GM18517 (cell line): ENCODE results near the gene STMN1.
"Not testable (repeated sequence)": the region's sequence is repeated elsewhere in the genome, so short reads cannot be mapped to it uniquely, and the experiment has no call there.

ENCODE experiments used
- ATAC-seq: cut with Tn5 transposase; IDR thresholded peaks from one replicate; pipeline ENCODE4 v1.9.1; 2021; ENCODE audit warnings: mild to moderate bottlenecking, moderate library complexity; ENCODE audit not compliant: unreplicated experiment

The STMN1 gene

DNA sequence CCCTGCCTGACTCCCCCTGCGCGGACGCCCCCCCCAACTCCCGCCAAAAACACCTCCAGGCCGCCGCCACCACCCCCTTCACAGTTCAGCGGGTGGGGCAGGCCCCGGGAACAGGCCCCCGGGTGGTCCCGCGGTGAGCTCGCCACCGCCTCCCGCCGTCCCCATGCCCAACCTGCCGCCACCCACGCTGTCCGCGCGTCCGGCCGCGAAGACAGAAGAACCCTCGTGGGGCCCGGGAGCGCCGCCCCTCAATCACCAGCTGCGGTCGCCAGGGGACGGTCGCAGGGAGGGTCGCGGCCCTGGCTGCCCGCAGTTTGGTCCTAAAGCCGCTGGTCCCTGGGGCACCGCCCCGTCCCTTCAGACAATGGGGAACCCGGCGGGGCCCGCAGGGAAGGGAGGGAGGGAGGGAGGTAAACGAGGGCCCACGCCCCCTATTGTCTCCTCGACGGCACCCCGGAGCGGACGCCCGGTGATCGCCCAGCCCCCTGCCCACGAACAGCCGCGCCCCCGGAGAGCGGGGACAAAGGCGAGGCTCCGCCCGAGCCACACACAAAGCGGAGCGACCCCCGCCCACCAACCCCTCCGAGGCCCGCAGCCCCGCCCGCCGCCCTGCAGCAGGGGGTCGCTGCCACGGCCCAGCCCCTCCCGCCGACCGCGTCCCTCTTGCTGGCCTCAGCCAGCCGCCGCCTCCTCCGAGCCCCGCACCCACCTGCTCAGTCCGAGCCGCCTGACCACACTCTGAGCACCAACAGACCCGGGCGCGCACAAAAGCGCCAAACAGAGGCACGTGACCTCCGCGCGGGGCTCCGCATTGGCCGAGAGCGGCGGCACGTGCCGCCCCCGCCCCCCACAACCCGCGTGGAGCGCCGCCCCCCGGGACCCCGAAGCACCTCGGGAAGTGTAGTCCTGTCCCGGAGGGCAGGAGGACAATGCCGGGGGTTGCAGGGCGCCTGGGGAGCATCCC, at the start of gene STMN1:
Gene STMN1 (minus strand): TSS at position 740 of the 964 bp plus-strand sequence. CDS start 1,743 bp downstream, outside the sequence.
- peak; percentile 72 for ATAC-seq

- ATAC-seq, result no peak
Measured at GRCh38 chr1:25955553-25955952, 49.3 kb upstream of the STMN1 start.

DNA sequence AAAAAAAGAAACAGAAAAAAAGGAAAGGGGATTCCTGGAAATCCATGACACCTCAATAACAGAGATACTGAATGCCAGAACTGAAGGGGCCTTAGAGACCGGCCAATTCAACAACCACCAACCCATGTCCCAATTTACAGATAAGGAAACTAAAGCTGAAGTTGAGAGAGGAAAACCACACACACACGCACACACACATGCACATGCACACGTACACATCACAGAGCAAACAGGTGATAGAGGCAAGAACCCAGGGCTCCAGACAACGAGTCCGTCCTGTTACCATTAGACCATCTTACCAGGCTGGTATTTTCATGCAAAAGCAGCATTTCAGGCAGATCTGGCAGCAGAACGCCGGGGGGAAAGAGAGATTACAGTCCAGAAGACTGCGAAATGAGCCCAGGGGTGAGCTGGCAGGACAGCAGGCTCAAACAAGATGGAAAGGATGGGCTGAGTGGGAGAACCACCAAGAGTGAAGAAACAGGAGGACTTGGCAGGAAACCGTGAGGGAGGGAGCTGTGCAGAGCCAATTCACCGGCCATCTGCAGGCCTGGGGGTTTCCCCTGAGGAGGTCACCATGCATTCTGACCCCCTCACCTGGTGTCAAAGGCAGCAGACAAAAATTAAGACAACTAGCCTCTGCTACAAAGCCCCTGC, 48.2 kb upstream of the STMN1 start:
- no peak for ATAC-seq

GRCh38 chr1:25952841-25953401, 46.7 kb upstream of the STMN1 start:
- no peak for ATAC-seq

DNA sequence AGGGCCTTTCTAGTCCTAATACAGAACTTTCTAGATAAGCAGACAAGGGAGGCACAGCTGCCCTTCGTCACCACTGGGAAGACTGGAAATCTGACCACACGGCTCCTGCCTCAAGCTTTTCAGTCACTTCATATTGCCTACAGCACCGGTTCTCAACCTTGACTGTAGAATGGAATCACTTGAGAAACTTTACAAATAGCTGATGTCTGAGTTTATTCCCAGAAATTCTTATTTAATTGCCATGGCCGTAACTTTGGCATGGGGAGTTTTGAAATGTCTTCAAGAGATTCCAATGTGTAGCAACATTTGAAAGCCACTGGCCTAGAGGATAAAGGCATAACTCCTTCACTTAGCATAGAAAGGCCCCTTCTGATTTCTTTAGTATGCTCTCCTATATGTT, 42.4 kb upstream of the STMN1 start:
- ATAC-seq, result no peak

- no peak for ATAC-seq
Measured at GRCh38 chr1:25947027-25947426, 40.8 kb upstream of the STMN1 start.

DNA sequence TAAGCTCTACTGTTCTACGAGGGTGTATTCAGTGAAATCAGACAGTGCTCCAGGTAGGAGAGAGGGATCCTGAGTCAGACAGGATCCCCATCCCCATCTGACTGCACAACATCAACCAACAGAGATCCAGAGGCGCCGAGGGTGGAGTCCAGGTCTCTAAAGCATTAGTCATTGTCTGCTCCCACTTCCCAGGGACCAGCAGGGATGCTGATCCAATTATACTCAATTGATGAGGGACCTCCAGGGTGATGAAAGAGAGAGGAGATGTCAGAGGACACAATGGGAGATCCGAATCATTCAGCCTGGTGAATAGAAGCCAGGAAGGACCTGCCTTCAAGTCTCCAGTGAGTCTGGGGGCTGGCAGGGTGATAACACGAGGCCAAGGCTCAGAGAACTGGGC, 39.5 kb upstream of the STMN1 start:
- ATAC-seq, result no peak

- ATAC-seq, result no peak
Measured at GRCh38 chr1:25944986-25945385, 38.8 kb upstream of the STMN1 start.

DNA sequence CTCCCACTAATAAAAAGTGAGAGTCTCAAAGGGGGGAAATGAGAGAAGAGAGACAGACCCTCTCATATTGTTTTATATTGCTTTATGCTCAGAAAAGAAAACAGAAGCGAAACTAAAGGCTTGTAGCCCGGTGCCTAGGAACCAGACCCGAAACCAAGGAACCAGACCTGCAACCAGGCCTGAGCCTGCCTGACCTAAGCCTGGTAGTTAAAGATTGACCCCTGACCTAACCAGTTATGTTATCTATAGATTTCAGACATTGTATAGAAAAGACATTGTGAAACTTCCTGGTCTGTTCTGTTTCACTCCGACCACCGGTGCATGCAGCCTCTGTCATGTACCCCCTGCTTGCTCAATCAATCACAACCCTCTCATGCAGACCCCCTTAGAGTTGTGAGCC, 37.3 kb upstream of the STMN1 start:
- not testable (repeated sequence) for ATAC-seq

DNA sequence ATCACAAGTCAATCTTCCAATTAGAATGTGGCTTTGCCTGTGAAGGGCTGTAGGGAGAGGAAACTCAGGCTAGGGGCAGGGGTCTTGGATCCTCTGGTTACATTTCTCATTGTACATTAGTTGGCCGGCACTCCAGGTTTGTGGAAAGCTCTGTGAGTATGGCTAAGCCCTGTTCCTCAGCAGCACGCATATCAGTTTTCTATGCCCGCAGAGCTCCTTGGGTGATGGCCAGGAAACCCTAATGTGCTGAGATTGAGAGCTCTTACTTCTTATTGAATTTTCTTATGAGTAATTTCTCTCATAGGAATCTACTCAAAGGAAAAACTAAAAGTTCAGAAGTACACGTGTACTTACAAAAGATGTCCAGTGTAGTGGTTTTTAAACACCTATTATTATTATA, 30.7 kb upstream of the STMN1 start:
- no peak for ATAC-seq

DNA sequence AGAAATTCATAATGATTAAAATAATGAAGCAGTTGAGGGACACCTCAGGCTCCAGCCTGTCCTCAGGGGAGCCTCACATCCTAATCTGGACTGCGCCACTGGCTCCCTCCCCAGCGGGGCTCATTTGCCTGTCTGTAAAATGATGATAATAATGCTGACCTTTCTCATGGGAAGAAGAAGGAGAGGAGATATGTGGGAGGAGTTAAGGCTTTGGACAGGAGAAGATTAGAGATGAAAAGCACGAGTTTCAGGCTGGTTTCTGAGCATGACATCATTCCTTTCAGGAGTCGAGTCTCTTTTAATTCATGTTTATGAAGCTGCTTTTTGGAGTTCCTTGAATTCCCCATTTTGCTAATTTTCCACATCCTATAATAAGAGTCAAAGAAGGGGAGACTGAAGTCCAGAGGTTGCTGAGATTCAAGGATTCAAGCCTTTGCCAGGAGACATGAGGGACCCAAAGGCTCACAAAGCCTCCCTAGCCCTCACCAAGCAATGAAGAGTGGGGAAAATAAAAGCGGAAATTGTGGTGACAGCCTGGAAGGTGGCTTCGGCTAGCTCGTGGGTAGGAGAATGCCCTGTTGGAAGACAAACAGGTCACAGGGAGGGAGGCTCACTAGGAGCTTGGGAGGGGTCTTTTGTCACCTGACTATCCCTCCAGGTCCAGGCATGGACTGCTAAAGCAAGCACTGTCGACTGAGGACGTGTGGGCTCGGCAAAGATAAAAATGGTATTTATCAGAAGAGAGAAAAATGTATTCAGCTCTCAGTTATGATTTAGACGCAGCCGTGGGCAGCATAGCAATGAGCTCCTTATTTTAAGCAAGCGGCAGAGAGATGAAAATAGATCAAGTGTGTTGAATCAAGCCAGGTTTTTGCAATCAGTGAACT, 27.5 kb upstream of the STMN1 start:
- ATAC-seq, result no peak

GRCh38 chr1:25932811-25933400, 26.7 kb upstream of the STMN1 start:
- not testable (repeated sequence) for ATAC-seq

- no peak for ATAC-seq
Measured at GRCh38 chr1:25932321-25932720, 26.1 kb upstream of the STMN1 start.

GRCh38 chr1:25929016-25929415, 22.8 kb upstream of the STMN1 start:
- no peak for ATAC-seq

GRCh38 chr1:25927521-25928265, 21.5 kb upstream of the STMN1 start:
- no peak for ATAC-seq

- ATAC-seq, result no peak
Measured at GRCh38 chr1:25926731-25927496, 20.7 kb upstream of the STMN1 start.

DNA sequence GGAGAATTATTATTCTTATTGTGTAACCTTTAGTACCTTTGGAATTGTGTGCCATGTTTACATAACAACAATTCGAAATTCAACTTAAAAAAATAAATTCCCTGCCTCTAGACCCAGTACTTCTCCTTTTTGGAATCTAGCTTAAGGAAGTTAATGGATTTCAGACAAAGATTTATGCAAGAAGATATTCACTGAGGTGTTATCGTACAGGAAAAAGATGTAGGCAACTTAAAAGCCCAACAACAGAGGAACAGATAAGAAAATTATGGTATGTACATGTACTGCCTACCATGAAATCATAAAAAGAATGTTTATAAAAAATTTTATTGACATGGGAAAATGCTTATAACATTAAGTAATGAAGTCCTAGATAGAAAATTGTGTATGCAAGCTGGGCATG, 18.2 kb upstream of the STMN1 start:
- ATAC-seq, result no peak

- ATAC-seq, result no peak
Measured at GRCh38 chr1:25922971-25923552, 16.8 kb upstream of the STMN1 start.
